ENCODE data around the gene IFT43.
"Not testable (repeated sequence)": the region's sequence is repeated elsewhere in the genome, so short reads cannot be mapped to it uniquely, and the experiment has no call there.

Gene IFT43

GRCh38 chr14:75989134-75989533 is 3.6 kb downstream of the IFT43 start:
- Mint-ChIP-seq H3K4me1 (ENCODE audit: low read depth) (peaks cover 19% of the 10 kb centered on the region), H3K9me3 (no peaks in the 10 kb centered on the region), H3K27ac (no peak overlapping the region), H3K27me3 (no peaks in the 10 kb centered on the region), H3K4me3 (no peak overlapping the region), H3K36me3 (ENCODE audit: low read depth) (peaks cover 33% of the 10 kb centered on the region)
- DNase-seq: no peak

DNA sequence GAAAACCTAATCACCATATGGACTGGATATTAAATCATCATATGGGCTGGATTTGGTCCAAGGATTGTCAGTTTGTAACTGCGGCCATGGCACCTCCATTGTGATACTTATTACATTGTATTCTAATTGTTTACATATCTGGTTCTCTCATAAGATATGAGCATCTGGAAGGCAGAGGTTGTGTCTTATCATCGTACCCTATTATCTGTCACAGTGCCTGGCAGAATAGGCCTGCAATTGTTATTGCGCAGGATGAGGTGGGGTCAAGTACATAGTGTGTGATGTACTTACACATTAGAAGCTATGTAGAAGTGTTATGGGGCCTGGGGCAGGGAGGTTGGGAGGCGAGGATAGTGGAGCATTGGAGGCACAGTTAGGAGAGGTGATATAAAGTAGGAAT is 4.7 kb downstream of the IFT43 start:
- Mint-ChIP-seq H3K27me3 (no peaks in the 10 kb centered on the region), H3K9me3 (no peaks in the 10 kb centered on the region), H3K4me3 (no peak overlapping the region), H3K36me3 (ENCODE audit: low read depth) (peaks cover 40% of the 10 kb centered on the region), H3K27ac (no peak overlapping the region), H3K4me1 (ENCODE audit: low read depth) (peaks cover 14% of the 10 kb centered on the region)
- no peak for DNase-seq

GRCh38 chr14:75991753-75992152 is 6.2 kb downstream of the IFT43 start:
- peaks cover 47% of the 10 kb centered on the region for H3K36me3 Mint-ChIP-seq (ENCODE audit: low read depth)
- H3K27me3 Mint-ChIP-seq: no peaks in the 10 kb centered on the region
- peaks cover 5% of the 10 kb centered on the region for H3K4me1 Mint-ChIP-seq (ENCODE audit: low read depth)
- no peak overlapping the region for H3K27ac Mint-ChIP-seq
- DNase-seq: no peak
- H3K9me3 Mint-ChIP-seq: no peaks in the 10 kb centered on the region
- H3K4me3 Mint-ChIP-seq: no peak overlapping the region

GRCh38 chr14:75993567-75994041 is 8.0 kb downstream of the IFT43 start:
- Mint-ChIP-seq H3K4me3 (no peak overlapping the region), H3K27me3 (no peaks in the 10 kb centered on the region), H3K27ac (no peak overlapping the region), H3K9me3 (no peaks in the 10 kb centered on the region), H3K36me3 (ENCODE audit: low read depth) (peaks cover 60% of the 10 kb centered on the region), H3K4me1 (ENCODE audit: low read depth) (peaks cover 4% of the 10 kb centered on the region)
- DNase-seq: no peak

- no peak for DNase-seq
- H3K27ac Mint-ChIP-seq: no peak overlapping the region
- H3K9me3 Mint-ChIP-seq: no peaks in the 10 kb centered on the region
- H3K36me3 Mint-ChIP-seq (ENCODE audit: low read depth): peaks cover 59% of the 10 kb centered on the region
- H3K4me3 Mint-ChIP-seq: no peak overlapping the region
- H3K27me3 Mint-ChIP-seq: no peaks in the 10 kb centered on the region
- peaks cover 4% of the 10 kb centered on the region for H3K4me1 Mint-ChIP-seq (ENCODE audit: low read depth)
Measured at GRCh38 chr14:75995372-75996041, 9.9 kb downstream of the IFT43 start.

GRCh38 chr14:75996488-75996887 is 10.9 kb downstream of the IFT43 start:
- Mint-ChIP-seq H3K27me3 (no peaks in the 10 kb centered on the region), H3K36me3 (ENCODE audit: low read depth) (peaks cover 65% of the 10 kb centered on the region), H3K27ac (no peak overlapping the region)

DNA sequence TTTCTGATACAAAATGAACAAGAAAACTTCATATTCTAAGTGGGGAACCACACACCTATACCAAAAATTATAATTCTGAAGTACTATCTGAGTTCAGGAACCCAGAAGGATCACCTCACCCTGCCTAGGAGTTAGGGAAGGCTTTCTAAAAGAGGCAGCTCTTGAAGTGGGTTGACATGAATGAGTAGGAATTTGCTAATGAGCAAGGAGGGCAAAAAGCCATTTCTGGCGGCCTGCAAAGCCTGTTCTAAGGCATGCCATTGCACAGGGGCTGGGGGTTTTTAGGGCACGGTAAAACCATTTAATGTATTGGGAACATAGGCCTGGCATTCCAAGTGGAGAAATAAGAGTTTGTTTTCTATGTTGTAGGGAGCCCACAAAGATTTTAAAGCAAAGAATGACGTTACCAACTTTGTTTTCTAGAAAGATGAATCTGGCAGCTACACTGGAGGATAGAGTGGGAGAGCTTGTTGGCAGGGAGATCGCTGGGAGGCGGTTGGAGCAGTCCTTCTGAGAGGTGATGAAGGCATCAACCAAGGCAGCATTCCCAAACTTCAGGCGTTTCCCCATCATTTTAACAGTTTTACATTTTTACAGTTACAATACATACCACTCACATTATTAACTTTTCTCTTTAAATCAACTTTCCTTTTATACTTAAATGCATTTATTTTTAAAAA is 14.1 kb downstream of the IFT43 start:
- no peak overlapping the region for H3K27ac Mint-ChIP-seq
- DNase-seq: no peak
- H3K4me3 Mint-ChIP-seq: no peak overlapping the region
- H3K4me1 Mint-ChIP-seq (ENCODE audit: low read depth): no peaks in the 10 kb centered on the region
- H3K27me3 Mint-ChIP-seq: no peaks in the 10 kb centered on the region
- peaks cover 6% of the 10 kb centered on the region for H3K9me3 Mint-ChIP-seq
- H3K36me3 Mint-ChIP-seq (ENCODE audit: low read depth): peaks cover 70% of the 10 kb centered on the region

More at GRCh38 chr14:75996488-75996887, 10.9 kb downstream of the IFT43 start:
- Mint-ChIP-seq H3K4me1 (ENCODE audit: low read depth) (peaks cover 4% of the 10 kb centered on the region), H3K9me3 (no peaks in the 10 kb centered on the region), H3K4me3 (no peak overlapping the region)
- DNase-seq: no peak

- H3K27me3 Mint-ChIP-seq: no peaks in the 10 kb centered on the region
- peaks cover 10% of the 10 kb centered on the region for H3K9me3 Mint-ChIP-seq
- H3K36me3 Mint-ChIP-seq (ENCODE audit: low read depth): peaks cover 74% of the 10 kb centered on the region
- no peak overlapping the region for H3K27ac Mint-ChIP-seq
- no peak overlapping the region for H3K4me3 Mint-ChIP-seq
- no peak for DNase-seq
- H3K4me1 Mint-ChIP-seq (ENCODE audit: low read depth): no peaks in the 10 kb centered on the region
Measured at GRCh38 chr14:76002383-76002782, 16.8 kb downstream of the IFT43 start.

DNA sequence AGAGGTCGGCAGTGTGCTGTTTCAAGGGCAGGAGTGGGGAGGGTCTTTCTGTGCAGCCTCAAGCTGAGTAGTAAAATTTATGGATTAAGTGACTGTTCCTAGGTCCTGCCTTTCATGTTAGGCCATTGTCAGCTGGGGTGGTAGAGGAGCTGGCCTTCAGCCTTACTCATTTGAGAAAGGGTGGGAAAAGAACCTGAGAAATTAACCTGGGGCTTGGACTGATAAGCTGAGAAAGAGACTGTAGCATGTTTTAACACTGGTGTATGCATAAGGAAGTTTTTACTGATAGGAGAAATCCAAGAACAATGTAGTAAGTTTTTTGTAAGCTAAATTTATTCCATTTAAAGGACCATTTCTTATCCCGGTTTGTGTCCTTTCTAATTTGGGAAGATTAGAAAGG is 20.7 kb downstream of the IFT43 start:
- H3K4me1 Mint-ChIP-seq (ENCODE audit: low read depth): no peaks in the 10 kb centered on the region
- DNase-seq: no peak
- no peaks in the 10 kb centered on the region for H3K27me3 Mint-ChIP-seq
- peaks cover 63% of the 10 kb centered on the region for H3K36me3 Mint-ChIP-seq (ENCODE audit: low read depth)
- H3K27ac Mint-ChIP-seq: no peak overlapping the region
- peaks cover 10% of the 10 kb centered on the region for H3K9me3 Mint-ChIP-seq
- no peak overlapping the region for H3K4me3 Mint-ChIP-seq

DNA sequence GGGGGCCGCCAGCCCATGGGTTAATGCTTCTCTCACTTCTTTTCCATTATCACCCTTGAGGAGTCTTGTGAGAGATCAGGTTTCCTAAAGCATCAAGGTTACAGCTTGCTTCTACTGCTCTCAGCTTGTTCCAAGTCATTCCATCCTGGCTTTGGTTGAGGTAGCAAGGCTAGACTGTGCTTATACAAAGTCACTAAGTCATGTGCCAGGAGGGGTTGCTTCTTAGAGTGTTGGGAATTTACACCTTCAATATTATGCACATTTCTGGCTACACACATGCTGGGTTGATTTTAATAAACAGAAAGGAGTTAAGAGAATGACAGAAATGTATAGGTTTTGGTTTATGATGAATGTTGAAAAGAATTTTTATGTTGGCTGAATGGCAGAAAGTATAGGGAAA is 21.8 kb downstream of the IFT43 start:
- Mint-ChIP-seq H3K27me3 (no peaks in the 10 kb centered on the region), H3K9me3 (peaks cover 10% of the 10 kb centered on the region), H3K36me3 (ENCODE audit: low read depth) (peaks cover 62% of the 10 kb centered on the region), H3K4me3 (no peak overlapping the region), H3K27ac (no peak overlapping the region), H3K4me1 (ENCODE audit: low read depth) (no peaks in the 10 kb centered on the region)
- DNase-seq: no peak

DNA sequence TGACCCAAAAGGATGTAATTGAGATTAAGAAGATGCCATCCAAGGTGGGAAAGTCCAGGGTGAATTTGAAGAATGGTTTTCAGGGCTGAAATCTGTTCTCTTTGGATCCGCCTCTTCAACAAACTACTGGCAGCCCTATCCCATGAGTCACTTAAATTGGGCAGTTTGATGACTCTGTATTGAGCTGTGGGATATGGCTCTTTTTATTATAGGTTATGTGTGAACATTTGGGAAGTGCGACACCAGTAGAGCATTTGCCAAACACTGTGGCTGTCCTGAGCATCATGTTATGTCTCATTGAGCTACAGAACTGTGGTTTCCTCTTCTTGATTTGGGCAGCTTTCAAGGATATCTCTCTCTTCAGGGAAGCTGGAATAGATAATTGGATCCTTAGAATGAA is 22.3 kb downstream of the IFT43 start:
- Mint-ChIP-seq H3K27me3 (no peaks in the 10 kb centered on the region), H3K27ac (no peak overlapping the region), H3K36me3 (ENCODE audit: low read depth) (peaks cover 62% of the 10 kb centered on the region), H3K9me3 (peaks cover 8% of the 10 kb centered on the region), H3K4me1 (ENCODE audit: low read depth) (no peaks in the 10 kb centered on the region), H3K4me3 (no peak overlapping the region)
- no peak for DNase-seq

GRCh38 chr14:76009627-76010026 is 24.1 kb downstream of the IFT43 start:
- not testable (repeated sequence) for H3K27me3 Mint-ChIP-seq; H3K27ac Mint-ChIP-seq; H3K4me3 Mint-ChIP-seq; H3K9me3 Mint-ChIP-seq; H3K4me1 Mint-ChIP-seq (ENCODE audit: low read depth); DNase-seq
- H3K36me3 Mint-ChIP-seq (ENCODE audit: low read depth): peaks cover 66% of the 10 kb centered on the region

DNA sequence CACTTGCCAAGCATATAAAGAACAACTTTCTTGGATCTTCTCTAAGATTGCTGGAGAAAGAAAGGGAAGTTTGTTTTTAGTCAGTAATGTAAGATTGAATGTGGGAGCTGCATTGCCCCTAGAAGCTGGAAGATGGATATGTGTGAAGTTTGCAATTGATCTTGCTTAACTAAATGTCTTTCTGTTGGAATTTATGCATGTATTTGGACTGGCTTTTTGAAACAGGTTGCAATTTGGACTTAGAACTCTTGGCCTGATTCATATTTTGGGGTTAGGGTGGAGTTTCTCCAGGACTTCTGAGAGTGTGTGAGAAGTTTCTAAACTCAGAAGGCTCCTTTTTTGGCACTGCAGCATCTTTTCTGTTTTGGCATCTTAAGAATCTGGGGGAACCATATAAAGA is 26.4 kb downstream of the IFT43 start:
- H3K4me1 Mint-ChIP-seq (ENCODE audit: low read depth): no peaks in the 10 kb centered on the region
- no peaks in the 10 kb centered on the region for H3K27me3 Mint-ChIP-seq
- no peak for DNase-seq
- no peak overlapping the region for H3K27ac Mint-ChIP-seq
- H3K36me3 Mint-ChIP-seq (ENCODE audit: low read depth): peaks cover 63% of the 10 kb centered on the region
- no peak overlapping the region for H3K4me3 Mint-ChIP-seq
- H3K9me3 Mint-ChIP-seq: no peaks in the 10 kb centered on the region

GRCh38 chr14:76012354-76012753 is 26.8 kb downstream of the IFT43 start:
- Mint-ChIP-seq H3K36me3 (ENCODE audit: low read depth) (peaks cover 64% of the 10 kb centered on the region), H3K9me3 (no peaks in the 10 kb centered on the region)

GRCh38 chr14:76015191-76015590 is 29.6 kb downstream of the IFT43 start:
- Mint-ChIP-seq H3K9me3 (peaks cover 9% of the 10 kb centered on the region), H3K27me3 (no peaks in the 10 kb centered on the region), H3K4me1 (ENCODE audit: low read depth) (no peaks in the 10 kb centered on the region), H3K36me3 (ENCODE audit: low read depth) (peaks cover 80% of the 10 kb centered on the region), H3K27ac (no peak overlapping the region), H3K4me3 (no peak overlapping the region)
- DNase-seq: no peak

More at GRCh38 chr14:76012354-76012753, 26.8 kb downstream of the IFT43 start:
- Mint-ChIP-seq H3K27me3 (no peaks in the 10 kb centered on the region), H3K4me1 (ENCODE audit: low read depth) (no peaks in the 10 kb centered on the region), H3K4me3 (no peak overlapping the region), H3K27ac (no peak overlapping the region)
- DNase-seq: no peak
